Gastrocnemius medialis (tissue), 4 donors: ENCODE measurements around the gene APBA2.

Experiments
- CTCF ChIP-seq, 5 experiments: fragments of 450-650 bp in 3 of 5; fragments of 200-600 bp in 2 of 5; sonication (generic) in 2 of 5; IDR thresholded peaks in 4 of 5; conservative IDR thresholded peaks in 1 of 5; 1 replicate in 4 of 5; 2 replicates in 1 of 5; pipeline ENCODE4 v1.5.1; 2016 to 2019; ENCODE audit warnings: antibody characterized with exemption in 5 of 5, mild to moderate bottlenecking in 3 of 5, moderate library complexity in 3 of 5
- POLR2A ChIP-seq, 2 donors: fragments of 450-650 bp; IDR thresholded peaks; one replicate each; pipeline ENCODE4 v1.6.1; 2017; ENCODE audit warnings: antibody characterized with exemption in 2 of 2, mild to moderate bottlenecking in 2 of 2, moderate library complexity in 2 of 2

GRCh38 chr15:29122506-29122905, 236.7 kb downstream of the APBA2 start:
- TF ChIP-seq CTCF (IDR thresholded peaks at IDR 0.05 in 4 of 5, conservative IDR thresholded peaks at IDR 0.05 in 1 of 5) (no peak), POLR2A (IDR thresholded peaks at IDR 0.05) (no peak)
